ENCODE results near the gene PHACTR1. TPM values are rescaled to one million over a fixed set of nuclear protein-coding genes. Genes with fewer than 3 reads are reported as not detected.

Gene PHACTR1
- total RNA-seq, 2 experiments from 2014 or later: 1.3 to 2.3 TPM

- ATAC-seq (ENCODE audit: poor library complexity) (no peak), DNase-seq (no peak)
- intact Hi-C loops (cut with DNase I, micrococcal nuclease): no loop called here
- Mint-ChIP-seq H3K4me3 (no peak overlapping the region), H3K27ac (no peak overlapping the region), H3K36me3 (ENCODE audit: low read depth) (no peaks in the 10 kb centered on the region), H3K4me1 (ENCODE audit: low read depth) (no peaks in the 10 kb centered on the region), H3K9me3 (peaks cover under 1% of the 10 kb centered on the region), H3K27me3 (no peaks in the 10 kb centered on the region)
- H3K27me3 ChIP-seq (ENCODE audit: control insufficient read depth in 1 of 2, insufficient read depth in 2 of 2, low read length in 2 of 2): peaks cover 0 to 2% of the 10 kb centered on the region in 2 experiments
- H3K27ac ChIP-seq (ENCODE audit: low read depth in 1 of 2, low read length in 2 of 2): no peak overlapping the region
- no peaks in the 10 kb centered on the region for H3K36me3 ChIP-seq (ENCODE audit: insufficient read depth, low read length)
- POLR2A ChIA-PET: no interaction called here
- no peak overlapping the region for H3K4me3 ChIP-seq (ENCODE audit: low read length)
- no peaks in the 10 kb centered on the region for H3K9me3 ChIP-seq (ENCODE audit: control insufficient read depth in 1 of 2, insufficient read depth in 1 of 2, low read length in 2 of 2)
- CTCF ChIA-PET: no interaction called here
- H3K4me1 ChIP-seq (ENCODE audit: insufficient read depth, low read length): no peaks in the 10 kb centered on the region
- TF ChIP-seq, protein P1, sequence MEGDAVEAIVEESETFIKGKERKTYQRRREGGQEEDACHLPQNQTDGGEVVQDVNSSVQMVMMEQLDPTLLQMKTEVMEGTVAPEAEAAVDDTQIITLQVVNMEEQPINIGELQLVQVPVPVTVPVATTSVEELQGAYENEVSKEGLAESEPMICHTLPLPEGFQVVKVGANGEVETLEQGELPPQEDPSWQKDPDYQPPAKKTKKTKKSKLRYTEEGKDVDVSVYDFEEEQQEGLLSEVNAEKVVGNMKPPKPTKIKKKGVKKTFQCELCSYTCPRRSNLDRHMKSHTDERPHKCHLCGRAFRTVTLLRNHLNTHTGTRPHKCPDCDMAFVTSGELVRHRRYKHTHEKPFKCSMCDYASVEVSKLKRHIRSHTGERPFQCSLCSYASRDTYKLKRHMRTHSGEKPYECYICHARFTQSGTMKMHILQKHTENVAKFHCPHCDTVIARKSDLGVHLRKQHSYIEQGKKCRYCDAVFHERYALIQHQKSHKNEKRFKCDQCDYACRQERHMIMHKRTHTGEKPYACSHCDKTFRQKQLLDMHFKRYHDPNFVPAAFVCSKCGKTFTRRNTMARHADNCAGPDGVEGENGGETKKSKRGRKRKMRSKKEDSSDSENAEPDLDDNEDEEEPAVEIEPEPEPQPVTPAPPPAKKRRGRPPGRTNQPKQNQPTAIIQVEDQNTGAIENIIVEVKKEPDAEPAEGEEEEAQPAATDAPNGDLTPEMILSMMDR (IDR thresholded peaks at IDR 0.05): no peak
Observed at GRCh38 chr6:13248994-13249393, 532.4 kb downstream of the PHACTR1 start.

DNA sequence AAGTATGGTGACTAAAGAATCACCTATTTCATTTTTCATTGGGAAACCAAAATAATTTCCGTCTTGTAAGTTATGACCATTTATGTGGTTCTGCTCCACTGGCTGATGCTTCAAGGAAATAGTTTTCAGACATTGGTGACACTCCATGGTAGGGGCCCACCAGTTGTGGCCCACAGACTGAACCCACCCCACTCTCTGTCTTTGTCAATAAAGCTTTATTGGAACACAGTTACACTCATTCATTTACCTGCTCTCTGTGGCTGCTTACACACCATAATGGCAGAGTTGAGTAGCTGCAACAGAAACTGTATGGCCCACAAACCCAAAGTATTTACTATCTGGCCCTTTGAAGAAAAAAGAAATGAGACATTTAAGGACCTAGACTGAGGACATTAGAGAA, 533.2 kb downstream of the PHACTR1 start:
- TF ChIP-seq, protein P1 (IDR thresholded peaks at IDR 0.05): no peak
- DNase-seq: no peak
- no peaks in the 10 kb centered on the region for H3K4me1 Mint-ChIP-seq (ENCODE audit: low read depth)
- H3K27me3 ChIP-seq (ENCODE audit: control insufficient read depth in 1 of 2, insufficient read depth in 2 of 2, low read length in 2 of 2): peaks cover 0 to 2% of the 10 kb centered on the region in 2 experiments
- H3K4me1 ChIP-seq (ENCODE audit: insufficient read depth, low read length): no peaks in the 10 kb centered on the region
- ATAC-seq (ENCODE audit: poor library complexity): no peak
- H3K4me3 ChIP-seq (ENCODE audit: low read length): no peak overlapping the region
- no peaks in the 10 kb centered on the region for H3K9me3 Mint-ChIP-seq
- CTCF ChIA-PET: no interaction called here
- POLR2A ChIA-PET: interaction anchor here (0.6 kb wide), 1 partner anchor 125 kb away, joined by 3 read pairs; no protein-coding TSS in a partner anchor
- H3K36me3 ChIP-seq (ENCODE audit: insufficient read depth, low read length): no peaks in the 10 kb centered on the region
- no peak overlapping the region for H3K27ac ChIP-seq (ENCODE audit: low read depth in 1 of 2, low read length in 2 of 2)
- no peaks in the 10 kb centered on the region for H3K36me3 Mint-ChIP-seq (ENCODE audit: low read depth)
- H3K9me3 ChIP-seq (ENCODE audit: control insufficient read depth in 1 of 2, insufficient read depth in 1 of 2, low read length in 2 of 2): no peaks in the 10 kb centered on the region
- intact Hi-C loops (cut with DNase I, micrococcal nuclease): no loop called here
- H3K27ac Mint-ChIP-seq: no peak overlapping the region
- H3K27me3 Mint-ChIP-seq: no peaks in the 10 kb centered on the region
- H3K4me3 Mint-ChIP-seq: no peak overlapping the region

GRCh38 chr6:13250703-13251102, 534.1 kb downstream of the PHACTR1 start:
- H3K27ac Mint-ChIP-seq: no peak overlapping the region
- H3K9me3 ChIP-seq (ENCODE audit: control insufficient read depth in 1 of 2, insufficient read depth in 1 of 2, low read length in 2 of 2): peaks cover 0 to 2% of the 10 kb centered on the region in 2 experiments
- TF ChIP-seq, protein P1 (IDR thresholded peaks at IDR 0.05): no peak
- H3K27me3 Mint-ChIP-seq: no peaks in the 10 kb centered on the region
- ChIA-PET POLR2A (no interaction called here), CTCF (no interaction called here)
- H3K4me1 Mint-ChIP-seq (ENCODE audit: low read depth): no peaks in the 10 kb centered on the region
- H3K4me3 Mint-ChIP-seq: no peak overlapping the region
- no peaks in the 10 kb centered on the region for H3K4me1 ChIP-seq (ENCODE audit: insufficient read depth, low read length)
- no peak overlapping the region for H3K4me3 ChIP-seq (ENCODE audit: low read length)
- peaks cover 0 to 2% of the 10 kb centered on the region in 2 experiments for H3K27me3 ChIP-seq (ENCODE audit: control insufficient read depth in 1 of 2, insufficient read depth in 2 of 2, low read length in 2 of 2)
- no peaks in the 10 kb centered on the region for H3K9me3 Mint-ChIP-seq
- intact Hi-C loops (cut with DNase I, micrococcal nuclease): no loop called here
- H3K36me3 Mint-ChIP-seq (ENCODE audit: low read depth): no peaks in the 10 kb centered on the region
- H3K36me3 ChIP-seq (ENCODE audit: insufficient read depth, low read length): no peaks in the 10 kb centered on the region
- ATAC-seq (ENCODE audit: poor library complexity) (no peak), DNase-seq (no peak)
- no peak overlapping the region for H3K27ac ChIP-seq (ENCODE audit: low read depth in 1 of 2, low read length in 2 of 2)

Measured in CD4-positive, alpha-beta T cell (primary cell).